Ishikawa (cell line): ENCODE results near the gene VWA8.

Experiments
- CEBPB ChIP-seq: IDR thresholded peaks from 2 replicates; pipeline ENCODE4 v1.6.1; 2012
- CREB1 ChIP-seq: IDR thresholded peaks from 2 replicates; pipeline ENCODE4 v1.6.1; 2012; ENCODE audit warnings: low read depth
- EGR1 ChIP-seq: IDR thresholded peaks from 2 replicates; pipeline ENCODE4 v1.6.1; 2012
- EP300 ChIP-seq: IDR thresholded peaks from 2 replicates; pipeline ENCODE4 v1.6.1; 2012; ENCODE audit warnings: borderline replicate concordance
- FOXM1 ChIP-seq: IDR thresholded peaks from 2 replicates; pipeline ENCODE4 v1.6.1; 2012; ENCODE audit warnings: low read depth, borderline replicate concordance
- MAX ChIP-seq: IDR thresholded peaks from 2 replicates; pipeline ENCODE4 v1.6.1; 2012
- TAF1 ChIP-seq: IDR thresholded peaks from 2 replicates; pipeline ENCODE4 v1.6.1; 2012; ENCODE audit warnings: low read depth, mild to moderate bottlenecking

DNA sequence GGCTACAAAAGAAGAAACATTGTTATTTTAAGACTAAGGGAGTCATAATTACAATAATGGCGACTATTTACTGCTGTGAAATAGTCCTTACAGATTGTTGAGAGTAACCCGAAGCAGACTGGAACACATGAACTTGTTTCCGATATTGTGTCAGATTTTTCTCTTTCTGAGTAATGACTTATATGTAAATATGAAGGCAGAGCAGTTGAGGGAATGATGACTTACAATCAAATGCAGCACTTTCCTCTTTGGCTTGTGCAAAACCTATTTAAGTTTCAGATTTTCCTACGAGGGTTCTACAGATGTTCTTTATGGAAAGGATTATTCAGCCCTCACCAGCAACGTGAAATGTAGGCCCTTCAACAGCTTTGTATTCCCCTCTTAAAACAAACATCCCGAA, 304.9 kb downstream of the VWA8 start:
- TF ChIP-seq CREB1 (no peak), TAF1 (no peak), EP300 (no peak), FOXM1 (no peak), EGR1 (no peak), CEBPB (no peak), MAX (no peak)
